Panc1 (cell line): ENCODE results near the gene PYM1. TPM values are rescaled to one million over a fixed set of nuclear protein-coding genes. Genes with fewer than 3 reads are reported as not detected.
A peak's percentile ranks its signal among the peaks of the same experiment; 100 is the strongest.

Experiments used
- ATAC-seq: fragments of 200-7000 bp; cut with Tn5 transposase; 2 replicates; pipeline ENCODE4 v1.9.1; 2020; ENCODE audit warnings: mild to moderate bottlenecking, moderate library complexity
- BruUV-seq: library from RNA; stranded (reverse); fragments of 400-500 nt; replicated peaks from 2 replicates; lab custom pipeline; 2021; lab: Mats Ljungman, UMichigan
- CTCF ChIA-PET: fragments of 300-600 bp; sonication (Branson Sonifier 250); formaldehyde crosslinking; loops from one replicate; lab custom pipeline; 2022; ENCODE audit warnings: antibody characterized with exemption; lab: Charles Lee
- POLR2A ChIA-PET: fragments of 300-600 bp; sonication (Branson Sonifier 250); formaldehyde crosslinking; loops from one replicate; lab custom pipeline; 2022; ENCODE audit warnings: antibody characterized with exemption; lab: Charles Lee
- DNase-seq: peaks from one replicate; pipeline ENCODE4 v3.0.0-alpha.2; 2010; ENCODE audit warnings: low read depth, low spot score
- H3K27ac ChIP-seq: 2 replicates; pipeline ENCODE4 v1.5.1; 2011; ENCODE audit warnings: mild to moderate bottlenecking, low read length, inconsistent platforms
- H3K27me3 ChIP-seq: fragments of 200-500 bp; sonication (Bioruptor generic); 2 replicates; pipeline ENCODE4 v1.6.0; 2014; ENCODE audit warnings: low read length, inconsistent platforms; ENCODE audit not compliant: control insufficient read depth, insufficient read depth
- H3K36me3 ChIP-seq: fragments of 200-500 bp; sonication (Bioruptor generic); 2 replicates; pipeline ENCODE4 v1.5.1; 2014; ENCODE audit warnings: inconsistent platforms, mild to moderate bottlenecking, low read length, moderate library complexity; ENCODE audit not compliant: control insufficient read depth, insufficient read depth
- H3K4me1 ChIP-seq: 2 replicates; pipeline ENCODE4 v1.5.1; 2011; ENCODE audit warnings: inconsistent platforms, mild to moderate bottlenecking, low read length, moderate library complexity; ENCODE audit not compliant: control insufficient read depth, insufficient read depth
- H3K4me3 ChIP-seq, 2 experiments: 2 replicates each; pipeline ENCODE4 v1.5.1; 2011 to 2012; ENCODE audit warnings: low read depth in 2 of 2, low read length in 2 of 2, mild to moderate bottlenecking in 2 of 2, inconsistent platforms in 1 of 2, moderate library complexity in 1 of 2
- H3K9me3 ChIP-seq: fragments of 200-500 bp; sonication (Bioruptor generic); 2 replicates; pipeline ENCODE4 v1.5.1; 2014; ENCODE audit warnings: low read depth, mild to moderate bottlenecking, inconsistent platforms, low read length, moderate library complexity; ENCODE audit not compliant: control insufficient read depth, insufficient read depth
- CTCF ChIP-seq: fragments of 450-650 bp; IDR thresholded peaks from 2 replicates; pipeline ENCODE4 v1.5.1; 2017; ENCODE audit warnings: mild to moderate bottlenecking
- POLR2AphosphoS5 ChIP-seq: IDR thresholded peaks from 2 replicates; pipeline ENCODE4 v1.6.1; 2012; ENCODE audit warnings: mild to moderate bottlenecking, low read depth, low read length, moderate library complexity
- REST ChIP-seq, 2 experiments: IDR thresholded peaks; 2 replicates each; pipeline ENCODE4 v1.6.1; 2011 to 2012; ENCODE audit warnings: low read depth in 2 of 2, control low read depth in 1 of 2, low read length in 1 of 2, mild to moderate bottlenecking in 1 of 2, moderate library complexity in 1 of 2; ENCODE audit not compliant: insufficient read depth in 1 of 2
- SIN3A ChIP-seq: IDR thresholded peaks from 2 replicates; pipeline ENCODE4 v1.6.1; 2012; ENCODE audit warnings: low read depth, mild to moderate bottlenecking, low read length, moderate library complexity, borderline replicate concordance; ENCODE audit not compliant: insufficient read depth
- TCF7L2 ChIP-seq: IDR thresholded peaks from 2 replicates; pipeline ENCODE4 v1.6.1; 2011; ENCODE audit warnings: mild to moderate bottlenecking, low read depth, low read length, inconsistent platforms
- in situ Hi-C: cut with HindIII; loops from 2 replicates; pipeline ENCODE4 v1.10.0; 2016; ENCODE audit warnings: low sequenced_read_pairs, low pct_unique_long_range_greater_than_20kb
- intact Hi-C: fragments of 100-400 bp; cut with micrococcal nuclease; formaldehyde crosslinking; loops from one replicate; pipeline ENCODE4 v1.10.0; 2022; ENCODE audit not compliant: unreplicated experiment
- total RNA-seq: library from RNA; stranded (reverse); gene quantifications from one replicate; pipeline ENCODE4 v1.2.1, GENCODE V29; 2021; ENCODE audit not compliant: unreplicated experiment

PYM1 gene
- total RNA-seq, 1 experiment from 2014 or later = 32.2 TPM

GRCh38 chr12:55972456-55972855 lies 44.8 kb upstream of the PYM1 start:
- peak overlapping the region; percentile 95 for H3K27ac ChIP-seq
- peak overlapping the region; percentile 70 to 80 for H3K4me3 ChIP-seq
- BruUV-seq = no TSS peak
- CTCF ChIA-PET = no interaction called here
- ATAC-seq (no peak), DNase-seq (no peak)
- H3K4me1 ChIP-seq = peaks cover 24% of the 10 kb centered on the region
- in situ Hi-C loops (no loop called here), intact Hi-C loops (no loop called here)
- no peak for TF ChIP-seq REST (IDR thresholded peaks at IDR 0.05; ENCODE audit: insufficient read depth in 1 of 2, low read depth in 2 of 2, low read length in 1 of 2)
- no peak for TF ChIP-seq POLR2AphosphoS5
- no peak for TF ChIP-seq CTCF
- no peak for TF ChIP-seq SIN3A
- TF ChIP-seq TCF7L2 = no peak
- peaks cover 5% of the 10 kb centered on the region; the same call in 1 of the 2 replicates for H3K36me3 ChIP-seq
- no peaks in the 10 kb centered on the region for H3K9me3 ChIP-seq
- POLR2A ChIA-PET = no interaction called here
- no peaks in the 10 kb centered on the region for H3K27me3 ChIP-seq

- Histone ChIP-seq H3K4me3 (no peak overlapping the region), H3K27me3 (no peaks in the 10 kb centered on the region), H3K4me1 (peaks cover 25% of the 10 kb centered on the region), H3K9me3 (no peaks in the 10 kb centered on the region), H3K36me3 (peaks cover 8% of the 10 kb centered on the region), H3K27ac (no peak overlapping the region; the same call in 1 of the 2 replicates)
- intact Hi-C loops = no loop called here
- no TSS peak for BruUV-seq
- no peak for DNase-seq
- TF ChIP-seq TCF7L2 (no peak), SIN3A (no peak), POLR2AphosphoS5 (no peak), CTCF (no peak), REST (IDR thresholded peaks at IDR 0.05; ENCODE audit: insufficient read depth in 1 of 2, low read depth in 2 of 2, low read length in 1 of 2) (no peak)
- ChIA-PET CTCF (no interaction called here), POLR2A (no interaction called here)
- in situ Hi-C loops = no loop called here
- no peak for ATAC-seq
Measured at GRCh38 chr12:55972042-55972441, 44.3 kb upstream of the PYM1 start.
